GM19099 (cell line): Measurements from ENCODE around the gene SBF2.

Source experiments
- POLR2A ChIP-seq: IDR thresholded peaks from 3 replicates; pipeline ENCODE4 v1.6.1; 2011; ENCODE audit warnings: low read depth; ENCODE audit not compliant: insufficient read length; ENCODE audit errors: extremely low read depth

Gene SBF2

DNA sequence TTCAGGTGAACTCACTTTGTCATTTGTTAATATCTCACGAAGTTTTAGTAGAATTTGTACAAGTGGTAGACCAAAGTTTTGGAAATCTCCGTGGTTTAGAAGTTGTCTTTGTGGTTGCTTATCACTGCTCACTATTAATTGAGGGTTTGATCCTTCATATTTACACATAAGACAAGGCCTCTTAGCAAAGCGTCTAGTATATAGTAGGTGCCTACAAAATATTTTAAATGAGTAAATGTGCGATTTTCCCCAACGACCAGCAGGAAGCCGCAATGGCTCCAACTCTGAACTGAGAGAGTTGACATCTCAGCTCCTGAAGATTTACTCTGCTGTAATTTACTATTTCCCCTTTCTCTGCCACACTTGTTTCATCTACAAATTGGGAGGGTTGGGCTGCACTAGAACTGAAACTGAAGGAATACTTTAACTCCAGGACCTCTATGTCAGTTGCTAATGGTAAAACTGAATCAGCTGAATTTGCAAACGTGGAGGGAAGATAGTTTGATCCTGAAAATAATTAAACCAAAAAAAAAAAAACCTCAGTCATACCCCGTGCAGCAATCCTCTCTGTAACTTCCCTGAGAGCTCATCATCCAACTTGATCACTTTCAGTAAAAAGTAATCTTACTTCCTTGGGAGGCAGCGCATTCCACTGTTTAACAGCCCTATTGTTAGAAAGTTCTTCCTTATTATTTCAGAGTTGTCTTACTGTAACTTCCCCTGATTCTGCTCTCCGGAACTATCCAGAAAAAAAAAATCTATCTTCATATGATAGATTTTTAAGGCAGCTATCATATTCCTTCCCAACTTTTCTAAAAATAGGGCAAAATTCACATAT lies 1.3 kb upstream of the SBF2 start:
- no peak for TF ChIP-seq POLR2A

DNA sequence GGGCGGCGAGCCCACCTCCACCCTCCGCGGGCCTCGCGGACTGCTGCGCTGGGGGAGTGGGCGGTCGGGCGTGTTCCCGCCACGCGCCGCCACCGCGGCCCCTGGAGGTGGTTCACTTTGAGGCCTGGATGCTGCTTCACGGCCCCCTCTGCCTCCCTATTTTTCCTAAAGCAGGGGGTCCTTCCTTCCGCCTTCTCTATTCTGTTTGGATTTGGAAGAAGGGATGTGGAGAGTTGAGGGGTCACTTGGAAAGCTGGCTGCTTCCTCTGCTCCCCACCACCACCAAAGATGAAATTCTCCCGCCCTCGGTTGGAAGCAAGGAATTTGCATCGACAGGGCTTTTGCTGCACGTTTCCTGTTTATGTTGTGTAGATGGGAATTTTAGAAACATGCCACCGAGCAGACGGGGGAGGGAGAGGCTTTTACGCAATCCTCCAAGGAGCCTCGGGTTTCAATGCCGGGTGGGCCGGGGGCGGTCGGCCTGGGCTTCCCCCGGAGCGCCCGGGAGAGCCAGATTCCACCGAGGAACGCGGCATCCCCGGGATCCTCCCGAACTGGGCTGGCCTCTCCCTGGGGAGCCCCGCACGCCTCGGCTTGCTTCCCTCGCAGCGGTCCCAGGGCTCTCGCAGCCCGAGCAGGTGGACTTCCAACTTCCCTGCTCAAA lies 403 bp upstream of the SBF2 start:
- TF ChIP-seq POLR2A = no peak

- no peak for TF ChIP-seq POLR2A
Observed at GRCh38 chr11:10291801-10292638, 2.0 kb downstream of the SBF2 start.

DNA sequence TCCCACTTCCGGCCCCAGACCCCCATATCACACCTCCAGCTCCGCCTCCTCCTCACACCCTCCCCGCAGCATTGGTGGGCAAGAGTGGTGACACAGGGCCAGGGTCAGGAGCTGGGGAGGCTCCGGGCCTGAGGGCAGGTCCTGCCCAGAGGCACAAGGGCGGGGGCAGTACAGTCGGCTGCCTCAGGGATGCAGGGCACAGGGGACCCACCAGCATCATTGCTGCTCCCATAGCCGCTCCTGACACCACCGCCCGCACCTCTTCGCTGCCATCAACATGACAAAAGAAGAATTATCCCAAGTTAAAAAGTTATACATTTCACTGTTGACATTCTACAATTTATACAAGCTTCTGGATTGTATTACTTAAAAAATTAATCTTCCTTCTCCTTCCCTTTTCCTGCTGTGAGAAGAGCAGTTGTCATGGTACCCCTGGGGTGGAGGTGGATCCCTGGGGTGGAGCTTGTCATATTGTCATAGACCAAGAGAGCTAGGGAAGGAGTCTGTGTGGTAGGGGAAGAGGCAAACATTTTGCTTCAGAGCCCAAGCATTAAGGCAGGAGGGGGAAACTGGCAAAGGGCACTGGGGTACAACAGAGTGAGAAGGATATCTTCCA lies 4.1 kb downstream of the SBF2 start:
- TF ChIP-seq POLR2A = no peak

DNA sequence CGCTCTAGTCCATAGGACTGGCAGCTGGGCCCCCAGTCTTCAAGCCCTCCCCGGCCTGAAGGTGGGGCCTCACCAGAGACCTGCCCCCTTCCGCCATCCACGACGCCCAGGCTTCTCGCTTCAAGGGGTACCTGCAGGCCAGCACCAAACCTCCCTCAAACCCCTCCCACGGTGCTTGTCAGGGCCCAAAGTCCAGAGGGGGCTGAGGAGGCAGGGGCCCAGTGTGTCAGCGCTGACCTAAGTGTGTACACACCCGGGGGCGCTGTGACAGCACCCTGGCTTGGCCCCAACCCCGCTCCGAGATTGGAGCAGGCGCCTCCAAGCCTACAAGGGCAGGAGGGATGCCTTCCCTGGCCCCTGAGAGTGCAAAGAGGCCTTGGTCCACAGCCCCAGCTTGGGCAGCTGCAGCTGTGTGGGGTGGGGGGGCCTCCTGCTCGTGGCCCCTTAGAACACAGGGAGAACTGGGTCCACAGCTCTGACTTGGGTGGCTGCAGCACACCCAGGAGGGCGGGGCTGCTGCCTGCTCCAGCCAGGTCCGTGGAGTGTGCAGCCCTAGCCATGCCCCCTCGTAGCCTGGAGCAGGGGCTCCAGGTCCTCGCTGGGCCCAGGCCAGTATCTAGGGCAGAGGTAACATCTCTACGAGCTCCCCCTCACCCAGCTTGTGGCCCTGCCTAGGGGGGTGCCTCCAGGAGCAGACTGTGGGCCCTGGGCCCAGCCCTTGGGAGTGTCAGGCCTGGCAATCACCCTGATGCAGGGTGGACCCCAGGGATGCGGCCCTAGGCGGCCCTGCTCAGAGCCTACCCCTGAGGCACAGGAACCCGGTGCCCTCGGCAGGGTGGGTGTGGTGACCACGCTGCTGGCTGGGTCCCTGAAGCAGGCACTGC lies 4.9 kb downstream of the SBF2 start:
- TF ChIP-seq POLR2A = no peak

- no peak for TF ChIP-seq POLR2A
Observed at GRCh38 chr11:10287766-10288715, 6.0 kb downstream of the SBF2 start.

DNA sequence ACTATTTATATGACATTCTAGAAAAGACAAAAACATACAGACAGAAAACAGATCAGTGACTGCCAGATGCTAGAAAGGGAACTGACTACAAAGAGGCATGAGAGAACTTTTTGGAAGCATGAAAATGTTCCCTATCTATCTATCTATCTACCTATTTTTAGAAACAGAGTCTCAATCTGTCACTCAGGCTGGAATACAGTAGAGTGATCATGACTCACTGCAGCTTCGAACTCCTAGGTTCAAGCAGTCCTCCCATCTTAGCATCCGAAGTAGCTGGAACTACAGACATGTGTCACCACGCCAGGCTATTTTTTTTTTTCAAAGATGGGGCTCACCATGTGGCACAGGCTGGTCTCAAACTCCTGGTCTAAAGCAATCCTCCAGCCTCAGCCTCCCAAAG lies 6.9 kb downstream of the SBF2 start:
- TF ChIP-seq POLR2A = no peak

GRCh38 chr11:10285148-10285802 lies 8.7 kb downstream of the SBF2 start:
- TF ChIP-seq POLR2A = no peak

DNA sequence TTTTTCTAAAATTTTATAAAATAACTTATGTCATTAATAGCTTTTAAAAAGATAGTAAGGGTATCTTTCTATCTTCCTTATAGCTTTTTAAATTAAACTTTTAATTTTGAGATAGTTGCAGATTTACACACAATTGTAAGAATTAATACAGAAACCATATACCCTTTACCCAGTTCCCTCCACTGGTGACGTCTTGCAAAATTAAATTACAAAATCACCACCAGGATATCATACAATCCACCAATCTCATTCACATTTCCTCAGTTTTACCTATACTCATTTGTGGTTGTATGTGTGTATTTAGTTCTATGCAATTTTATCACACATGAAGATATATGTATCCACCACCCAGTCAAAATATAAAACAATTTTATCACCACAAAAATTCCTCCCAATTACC lies 10.0 kb downstream of the SBF2 start:
- TF ChIP-seq POLR2A = no peak

- TF ChIP-seq POLR2A = no peak
Observed at GRCh38 chr11:10282117-10282516, 11.9 kb downstream of the SBF2 start.

DNA sequence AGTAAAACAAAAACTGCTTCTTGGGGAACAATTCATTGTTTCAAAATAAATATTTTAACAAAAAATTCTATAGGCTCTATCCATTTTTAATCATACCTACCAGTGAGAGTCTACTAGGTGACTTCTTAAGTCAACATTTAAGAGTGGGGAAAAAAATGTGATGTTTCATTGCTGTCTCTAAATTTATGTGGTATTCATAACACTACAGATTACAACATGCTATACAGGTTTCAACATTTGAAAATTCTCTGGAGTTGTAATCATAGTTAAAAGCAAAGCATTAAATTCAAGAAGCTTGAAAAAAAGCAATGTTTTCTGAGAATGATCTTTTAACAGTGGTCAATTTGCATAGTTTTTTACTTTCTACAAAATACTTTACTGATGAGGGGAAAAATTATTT lies 18.3 kb downstream of the SBF2 start:
- TF ChIP-seq POLR2A = no peak

GRCh38 chr11:10274726-10275125 lies 19.3 kb downstream of the SBF2 start:
- no peak for TF ChIP-seq POLR2A

DNA sequence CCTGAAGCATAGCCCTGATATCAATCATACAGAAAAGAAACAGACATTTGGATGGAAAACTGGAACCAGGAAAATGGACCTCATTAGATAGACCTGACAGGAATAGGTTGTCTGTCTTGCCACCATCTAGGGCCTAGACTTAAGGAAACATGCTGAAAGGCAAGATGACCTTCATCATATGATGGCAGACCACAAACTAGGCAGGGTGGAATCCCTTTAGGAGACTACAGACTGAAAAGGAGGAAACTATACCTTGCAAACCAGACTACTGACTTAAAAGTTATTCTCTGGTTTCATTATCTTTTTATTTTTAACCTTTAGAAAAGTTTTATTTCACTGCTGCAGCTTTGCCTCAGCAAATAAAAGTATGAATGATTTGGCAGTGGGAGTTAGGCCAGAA lies 20.3 kb downstream of the SBF2 start:
- no peak for TF ChIP-seq POLR2A

DNA sequence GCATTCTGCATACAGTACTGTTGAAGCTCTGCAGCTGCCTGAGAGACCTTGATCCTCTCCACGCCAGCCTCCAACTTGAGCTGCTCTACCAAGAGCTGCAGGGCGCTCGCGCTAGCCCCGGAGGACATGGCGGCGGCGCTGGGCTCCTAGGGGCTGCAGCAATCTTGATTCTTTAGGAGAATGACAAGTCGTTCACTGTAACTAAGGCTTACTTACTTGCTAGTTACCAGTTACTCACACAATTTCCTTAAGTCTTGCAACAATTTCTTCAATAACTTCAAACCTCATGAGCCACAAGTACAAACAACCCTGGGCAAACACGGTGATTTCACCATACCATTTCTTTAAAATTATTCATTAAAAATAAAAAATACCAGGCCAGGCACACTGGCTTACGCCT lies 21.9 kb downstream of the SBF2 start:
- TF ChIP-seq POLR2A = no peak
